K562 (cell line): ENCODE data around the gene TSPAN13. TPM values are rescaled to one million over a fixed set of nuclear protein-coding genes. Genes with fewer than 3 reads are reported as not detected.
A peak's percentile ranks its signal among the peaks of the same experiment; 100 is the strongest.

Source experiments
- ATAC-seq: fragments of 200-7000 bp; cut with Tn5 transposase; 3 replicates; pipeline ENCODE4 v1.9.1; 2020; ENCODE audit warnings: moderate library complexity
- BruUV-seq: library from RNA; stranded (reverse); fragments of 400-500 nt; replicated peaks from 2 replicates; lab custom pipeline; 2021; lab: Mats Ljungman, UMichigan
- CTCF ChIA-PET: fragments of 300-600 bp; formaldehyde crosslinking; extraction: SDS; loops from one replicate; lab custom pipeline; 2021; ENCODE audit warnings: low intra/inter-chr PET ratio; lab: Yijun Ruan, JAX
- POLR2A ChIA-PET: fragments of 300-600, 350-650 bp; sonication (Branson Sonifier 250); formaldehyde crosslinking; extraction: SDS; loops from one replicate; lab custom pipeline; 2021; ENCODE audit warnings: antibody characterized with exemption, inconsistent platforms; lab: Yijun Ruan, JAX
- DNase-seq, 4 experiments: peaks; one replicate each; pipeline versions ENCODE4 v3.0.0 to v3.0.0-alpha.2; 2011 to 2018; ENCODE audit warnings: low spot score in 3 of 4, mixed read lengths in 3 of 4; ENCODE audit errors: extremely low read depth in 1 of 4
- FAIRE-seq: peaks from 2 replicates; lab custom pipeline; 2011; peaks lifted over from hg19 to GRCh38; lab: Jason Lieb, UNC
- H2AFZ ChIP-seq: 2 replicates; pipeline ENCODE4 v1.6.0; 2011; ENCODE audit warnings: low read depth, low read length, control low read depth, inconsistent platforms
- H3K27ac ChIP-seq: fragments of 200-600 bp; 3 replicates; pipeline ENCODE4 v1.8.0; 2011; ENCODE audit warnings: low read depth, mild to moderate bottlenecking, control low read depth, inconsistent platforms, low read length, moderate library complexity, mixed read lengths; ENCODE audit errors: extremely low read depth
- H3K27me3 ChIP-seq, 2 experiments: fragments of 300-600 bp in 1 of 2; 2 replicates in 1 of 2; 3 replicates in 1 of 2; pipeline versions ENCODE4 v1.6.0 to v1.8.0; 2011; ENCODE audit warnings: inconsistent platforms in 2 of 2, low read length in 2 of 2, mild to moderate bottlenecking in 1 of 2, mixed read lengths in 1 of 2, moderate library complexity in 1 of 2; ENCODE audit not compliant: control insufficient read depth in 2 of 2, insufficient read depth in 2 of 2
- H3K36me3 ChIP-seq: fragments of 300-600 bp; 3 replicates; pipeline ENCODE4 v1.8.0; 2011; ENCODE audit warnings: mild to moderate bottlenecking, low read length, inconsistent platforms; ENCODE audit not compliant: control insufficient read depth, insufficient read depth
- H3K4me1 ChIP-seq, 2 experiments: fragments of 200-600 bp in 1 of 2; replicated peaks in 1 of 2; 2 replicates in 1 of 2; 3 replicates in 1 of 2; pipeline versions ENCODE4 v1.5.1 to v1.8.0; 2011; ENCODE audit warnings: inconsistent platforms in 2 of 2, low read length in 2 of 2, mild to moderate bottlenecking in 1 of 2, mixed read lengths in 1 of 2, moderate library complexity in 1 of 2; ENCODE audit not compliant: control insufficient read depth in 2 of 2, insufficient read depth in 2 of 2
- H3K4me2 ChIP-seq: 2 replicates; pipeline ENCODE4 v1.6.1; 2011; ENCODE audit warnings: low read length, control low read depth, inconsistent platforms, mixed read lengths; ENCODE audit not compliant: insufficient read depth
- H3K4me3 ChIP-seq: fragments of 200-600 bp; sonication (generic), shearing (Covaris generic); 2 replicates; pipeline ENCODE4 v1.5.1; 2016; ENCODE audit warnings: control low read depth, inconsistent platforms
- H3K79me2 ChIP-seq: fragments of 200-600 bp; 3 replicates; pipeline ENCODE4 v1.8.0; 2011; ENCODE audit warnings: low read length, inconsistent platforms; ENCODE audit not compliant: control insufficient read depth, insufficient read depth
- H3K9ac ChIP-seq, 2 experiments: 2 replicates each; pipeline versions ENCODE4 v1.6.0 to v1.6.1; 2011; ENCODE audit warnings: low read depth in 2 of 2, low read length in 2 of 2, control low read depth in 1 of 2, inconsistent platforms in 1 of 2, mild to moderate bottlenecking in 1 of 2, mixed read lengths in 1 of 2; ENCODE audit not compliant: insufficient read depth in 1 of 2
- H3K9me1 ChIP-seq: one replicate; pipeline ENCODE4 v1.6.0; 2011; ENCODE audit warnings: inconsistent platforms, mild to moderate bottlenecking, low read length, moderate library complexity; ENCODE audit not compliant: control insufficient read depth, insufficient read depth
- H3K9me3 ChIP-seq: replicated peaks from 2 replicates; pipeline ENCODE4 v1.5.1; 2011; ENCODE audit warnings: low read depth, low read length, inconsistent platforms; ENCODE audit not compliant: control insufficient read depth, insufficient read depth
- H4K20me1 ChIP-seq: replicated peaks from 2 replicates; pipeline ENCODE4 v1.6.1; 2011; ENCODE audit warnings: low read length, inconsistent platforms, mixed read lengths; ENCODE audit not compliant: control insufficient read depth, insufficient read depth
- CBX1 ChIP-seq: sonication (generic); IDR thresholded peaks from 2 replicates; pipeline ENCODE4 v1.6.1; 2016; ENCODE audit warnings: antibody characterized with exemption, low read depth, mild to moderate bottlenecking
- E2F3 ChIP-seq: fragments of 250-450 bp; sonication (Bioruptor Pico); IDR thresholded peaks from 2 replicates; pipeline ENCODE4 v1.4.0; 2020; ENCODE audit warnings: mild to moderate bottlenecking
- MBD1 ChIP-seq: fragments of 250-450 bp; sonication (Bioruptor Pico); IDR thresholded peaks from 2 replicates; pipeline ENCODE4 v1.8.0; 2022; ENCODE audit warnings: inconsistent platforms
- MCM2 ChIP-seq: fragments of 450-650 bp; IDR thresholded peaks from 2 replicates; pipeline ENCODE4 v1.6.1; 2017; ENCODE audit warnings: low read depth, mild to moderate bottlenecking
- MCM3 ChIP-seq: fragments of 450-650 bp; IDR thresholded peaks from 2 replicates; pipeline ENCODE4 v1.6.1; 2016
- NEUROD1 ChIP-seq: fragments of 150-350 bp; IDR thresholded peaks from 2 replicates; pipeline ENCODE4 v1.6.1; 2014; ENCODE audit warnings: borderline replicate concordance, low read length, low read depth; ENCODE audit not compliant: partially characterized antibody
- OTX1 ChIP-seq: fragments of 450-650 bp; formaldehyde crosslinking; IDR thresholded peaks from 2 replicates; pipeline ENCODE4 v1.4.0; 2022; ENCODE audit warnings: mild to moderate bottlenecking
- RBFOX2 ChIP-seq: fragments of 200-400 bp; formaldehyde crosslinking; IDR thresholded peaks from 2 replicates; pipeline ENCODE4 v1.6.1; 2017; ENCODE audit warnings: low read depth, mild to moderate bottlenecking, low read length, moderate library complexity
- TCF7 ChIP-seq: sonication (generic); IDR thresholded peaks from 2 replicates; pipeline ENCODE4 v1.6.1; 2016; ENCODE audit warnings: antibody characterized with exemption, borderline replicate concordance
- TGIF2 ChIP-seq: sonication (generic); formaldehyde crosslinking; IDR thresholded peaks from 2 replicates; pipeline ENCODE4 v1.8.1; 2022; ENCODE audit warnings: mild to moderate bottlenecking, missing genetic modification reagents, moderate library complexity
- ZNF146 ChIP-seq: IDR thresholded peaks from one replicate; pipeline ENCODE4 v1.6.1; 2018; ENCODE audit warnings: missing compliant biosample characterization; ENCODE audit not compliant: unreplicated experiment
- ZNF197 ChIP-seq: fragments of 200-800 bp; sonication (Bioruptor generic); IDR thresholded peaks from 2 replicates; pipeline ENCODE4 v1.6.1; 2016; ENCODE audit warnings: low read depth, missing genetic modification characterization, missing compliant biosample characterization
- ZNF316 ChIP-seq: fragments of 450-650 bp; IDR thresholded peaks from 2 replicates; pipeline ENCODE4 v1.6.1; 2016
- ZNF511 ChIP-seq: sonication (generic); formaldehyde crosslinking; IDR thresholded peaks from 2 replicates; pipeline ENCODE4 v1.8.0; 2022; ENCODE audit warnings: mild to moderate bottlenecking, missing genetic modification reagents
- ZNF707 ChIP-seq: fragments of 250-450 bp; sonication (Bioruptor Pico); conservative IDR thresholded peaks from 2 replicates; pipeline ENCODE4 v1.8.0; 2022; ENCODE audit warnings: inconsistent platforms, mild to moderate bottlenecking, moderate library complexity
- ZNF77 ChIP-seq: fragments of 250-450 bp; sonication (Bioruptor Pico); IDR thresholded peaks from 2 replicates; pipeline ENCODE4 v1.5.0; 2020
- ZNF785 ChIP-seq: fragments of 250-450 bp; sonication (Bioruptor Pico); IDR thresholded peaks from 2 replicates; pipeline ENCODE4 v1.4.0; 2020; ENCODE audit warnings: mild to moderate bottlenecking
- WGBS: fragments of 100-300 bp; shearing (Covaris generic); methylation state at CpG from one replicate; pipeline ENCODE4 v1.1.6; 2016; ENCODE audit warnings: low coverage, mixed read lengths; ENCODE audit not compliant: insufficient coverage; ENCODE audit errors: missing lambda C conversion rate; 5-methylcytosine and 5-hydroxymethylcytosine counted together
- in situ Hi-C: fragments of 300-500 bp; cut with MboI; formaldehyde crosslinking; loops from 4 replicates; pipeline ENCODE4 v1.15.0; 2018; ENCODE audit warnings: inconsistent platforms, mixed read lengths
- intact Hi-C: fragments of 100-400 bp; cut with micrococcal nuclease; formaldehyde crosslinking; loops from 2 replicates; pipeline ENCODE4 v1.14.2; 2022
- polyA plus RNA-seq, 8 experiments: library from polyadenylated mRNA; depleted of rRNA in 4 of 8; stranded (reverse) in 5 of 8; unstranded in 3 of 8; fragments of >200 nt; fragmentation: Nextera tagmentation in 2 of 8; fragmentation: Illumina TruSeq in 1 of 8; extraction: Ambion mirVana in 2 of 8; extraction: Trizol in 1 of 8; gene quantifications; 2 replicates each; pipeline versions ENCODE4 v1.2.1 to v1.2.3, GENCODE V29; 2011 to 2014; ENCODE audit warnings: inconsistent platforms in 1 of 8, missing spikeins in 1 of 8
- total RNA-seq, 7 experiments: library from RNA; depleted of rRNA in 6 of 7; stranded (reverse); fragments of >200 nt in 6 of 7; fragmentation: Illumina TruSeq in 2 of 7; extraction: Trizol in 2 of 7; gene quantifications; 2 replicates each; pipeline versions ENCODE4 v1.2.1 to v1.2.3, GENCODE V29; 2011 to 2021; ENCODE audit warnings: low replicate concordance in 1 of 7
- TF ChIP-seq, protein P1 (sequence below): sonication (generic); formaldehyde crosslinking; IDR thresholded peaks from 2 replicates; pipeline ENCODE4 v1.5.0; 2020; ENCODE audit warnings: missing genetic modification reagents
- TF ChIP-seq, protein P2 (sequence below): fragments of 250-450 bp; sonication (Bioruptor Pico); IDR thresholded peaks from 2 replicates; pipeline ENCODE4 v1.4.0; 2020; ENCODE audit warnings: mild to moderate bottlenecking, moderate library complexity

TSPAN13 gene
- total and polyA plus RNA-seq, 9 of the 15 experiments (the other 6 are each of a cell fraction or from before 2014, with no cell fraction given) = 7.8 to 46.3 (median 20.0) TPM

DNA sequence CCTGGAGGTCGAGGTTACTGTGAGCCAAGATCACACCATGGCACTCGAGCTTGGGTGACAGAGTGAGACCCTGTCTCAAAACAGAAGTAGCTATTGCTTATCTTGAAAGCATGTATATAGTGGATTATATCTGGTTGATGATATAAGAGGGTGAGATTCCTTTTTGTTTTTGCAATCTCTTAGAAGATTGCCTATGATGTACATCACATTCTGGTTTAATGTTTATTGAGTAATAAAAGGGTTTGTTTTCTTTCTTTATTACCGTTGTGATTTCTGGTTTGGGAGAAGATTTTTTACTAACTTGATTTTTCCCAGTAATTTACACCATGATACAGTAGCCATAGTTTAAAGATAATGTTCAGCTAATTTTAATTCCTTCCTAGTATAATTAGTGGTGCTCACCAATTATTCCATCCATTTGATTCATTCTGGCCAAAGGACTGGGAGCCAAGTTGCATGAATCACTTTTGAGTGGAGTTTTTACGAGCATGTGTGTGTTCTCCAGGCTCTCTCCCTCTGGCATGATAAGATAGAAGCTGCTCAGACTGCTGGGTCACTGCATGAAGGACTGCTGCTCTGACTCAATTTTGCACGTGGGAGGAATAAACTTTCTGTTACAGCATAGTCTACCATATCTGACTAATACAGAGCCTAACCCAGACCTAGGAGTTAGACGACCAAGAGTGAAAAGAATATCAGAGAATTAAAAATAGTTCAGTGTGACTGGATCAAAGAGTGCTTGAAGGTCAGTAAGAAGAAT is 13.5 kb upstream of the TSPAN13 start:
- intact Hi-C loops (loop anchor here (1.0 to 5.0 kb wide), 2 partner anchors 18 to 78 kb away; no protein-coding TSS in a partner anchor), in situ Hi-C loops (no loop called here)
- whole genome bisulfite sequencing = under 1% methylated on average over 6 of the region's 6 CpGs
- TF ChIP-seq ZNF197 (CRISPR knock-in tag) (0 out of 2 replicates have a peak, but pooled peaks have one; percentile 47), TGIF2 (CRISPR knock-in tag) (no peak), OTX1 (no peak), E2F3 (CRISPR knock-in tag) (no peak), CBX1 (no peak), MBD1 (CRISPR knock-in tag) (no peak), NEUROD1 (peak; percentile 89), ZNF316 (peak; percentile 88), ZNF785 (CRISPR knock-in tag) (no peak), MCM3 (no peak), RBFOX2 (no peak), ZNF511 (CRISPR knock-in tag) (no peak), TCF7 (peak; percentile 78; the same call in 1 of the 2 replicates), ZNF707 (CRISPR knock-in tag) (no peak), ZNF77 (no peak), ZNF146 (CRISPR knock-in tag) (no peak), MCM2 (no peak)
- TF ChIP-seq, protein P1, sequence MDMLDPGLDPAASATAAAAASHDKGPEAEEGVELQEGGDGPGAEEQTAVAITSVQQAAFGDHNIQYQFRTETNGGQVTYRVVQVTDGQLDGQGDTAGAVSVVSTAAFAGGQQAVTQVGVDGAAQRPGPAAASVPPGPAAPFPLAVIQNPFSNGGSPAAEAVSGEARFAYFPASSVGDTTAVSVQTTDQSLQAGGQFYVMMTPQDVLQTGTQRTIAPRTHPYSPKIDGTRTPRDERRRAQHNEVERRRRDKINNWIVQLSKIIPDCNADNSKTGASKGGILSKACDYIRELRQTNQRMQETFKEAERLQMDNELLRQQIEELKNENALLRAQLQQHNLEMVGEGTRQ (CRISPR knock-in tag) = no peak
- TF ChIP-seq, protein P2, sequence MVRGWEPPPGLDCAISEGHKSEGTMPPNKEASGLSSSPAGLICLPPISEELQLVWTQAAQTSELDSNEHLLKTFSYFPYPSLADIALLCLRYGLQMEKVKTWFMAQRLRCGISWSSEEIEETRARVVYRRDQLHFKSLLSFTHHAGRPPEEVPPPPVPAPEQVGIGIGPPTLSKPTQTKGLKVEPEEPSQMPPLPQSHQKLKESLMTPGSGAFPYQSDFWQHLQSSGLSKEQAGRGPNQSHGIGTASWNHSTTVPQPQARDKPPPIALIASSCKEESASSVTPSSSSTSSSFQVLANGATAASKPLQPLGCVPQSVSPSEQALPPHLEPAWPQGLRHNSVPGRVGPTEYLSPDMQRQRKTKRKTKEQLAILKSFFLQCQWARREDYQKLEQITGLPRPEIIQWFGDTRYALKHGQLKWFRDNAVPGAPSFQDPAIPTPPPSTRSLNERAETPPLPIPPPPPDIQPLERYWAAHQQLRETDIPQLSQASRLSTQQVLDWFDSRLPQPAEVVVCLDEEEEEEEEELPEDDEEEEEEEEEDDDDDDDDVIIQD = no peak

More for the DNA sequence above, 13.5 kb upstream of the TSPAN13 start:
- CTCF ChIA-PET = no interaction called here
- BruUV-seq = no TSS peak
- no peaks in the 10 kb centered on the region for H3K9me1 ChIP-seq
- ATAC-seq (peak; percentile 93), FAIRE-seq (peak; percentile 99), DNase-seq (peak; percentile 70 to 94 (median 82))
- peaks cover 31 to 47% of the 10 kb centered on the region in 2 experiments for H3K4me1 ChIP-seq
- no peaks in the 10 kb centered on the region for H3K9me3 ChIP-seq
- peak overlapping the region in 1 of 2 experiments; percentile 51; a peak in 2 of 4 replicates for H3K9ac ChIP-seq
- H3K36me3 ChIP-seq = no peaks in the 10 kb centered on the region
- no peak overlapping the region for H3K4me3 ChIP-seq
- no peaks in the 10 kb centered on the region for H3K79me2 ChIP-seq
- POLR2A ChIA-PET = interaction anchor here (0.8 to 1.0 kb wide), 3 partner anchors 15 to 58 kb away, joined by 3 read pairs; no protein-coding TSS in a partner anchor
- peak overlapping the region; percentile 16; the same call in 1 of the 2 replicates for H2AFZ ChIP-seq
- H3K27ac ChIP-seq = peak overlapping the region; percentile 77
- H4K20me1 ChIP-seq = no peaks in the 10 kb centered on the region
- H3K27me3 ChIP-seq = no peaks in the 10 kb centered on the region
- 0 out of 2 replicates have a peak overlapping the region, but pooled peaks have one; percentile 22 for H3K4me2 ChIP-seq
